HG03025 (cell line): ENCODE measurements around the gene LDAH.
A peak's percentile ranks its signal among the peaks of the same experiment; 100 is the strongest.

Experiments used
- ATAC-seq: cut with Tn5 transposase; IDR thresholded peaks from one replicate; pipeline ENCODE4 v1.9.1; 2021; ENCODE audit warnings: mild to moderate bottlenecking, moderate library complexity; ENCODE audit not compliant: unreplicated experiment, low FRiP score

Gene LDAH

GRCh38 chr2:20689428-20690264, 133.3 kb downstream of the LDAH start:
- no peak for ATAC-seq

- ATAC-seq: no peak
Observed at GRCh38 chr2:20687260-20687832, 135.6 kb downstream of the LDAH start.

GRCh38 chr2:20684581-20685063, 138.3 kb downstream of the LDAH start:
- no peak for ATAC-seq

- no peak for ATAC-seq
Observed at GRCh38 chr2:20682167-20682920, 140.6 kb downstream of the LDAH start.

GRCh38 chr2:20680744-20681375, 142.0 kb downstream of the LDAH start:
- ATAC-seq: no peak

GRCh38 chr2:20678780-20679179, 144.1 kb downstream of the LDAH start:
- no peak for ATAC-seq

- ATAC-seq: no peak
Observed at GRCh38 chr2:20678086-20678395, 144.9 kb downstream of the LDAH start.

- ATAC-seq: peak; percentile 31
Observed at GRCh38 chr2:20677301-20678085, 145.4 kb downstream of the LDAH start.

GRCh38 chr2:20676353-20677215, 146.3 kb downstream of the LDAH start:
- ATAC-seq: peak; percentile 65

GRCh38 chr2:20675701-20676352, 147.1 kb downstream of the LDAH start:
- ATAC-seq: peak; percentile 64

GRCh38 chr2:20674974-20675679, 147.8 kb downstream of the LDAH start:
- no peak for ATAC-seq

- ATAC-seq: no peak
Observed at GRCh38 chr2:20674309-20674965, 148.5 kb downstream of the LDAH start.

- no peak for ATAC-seq
Observed at GRCh38 chr2:20673686-20674308, 149.1 kb downstream of the LDAH start.

- ATAC-seq: no peak
Observed at GRCh38 chr2:20672201-20672951, 150.5 kb downstream of the LDAH start.

GRCh38 chr2:20671736-20672080, 151.2 kb downstream of the LDAH start:
- ATAC-seq: no peak

- no peak for ATAC-seq
Observed at GRCh38 chr2:20671036-20671735, 151.7 kb downstream of the LDAH start.
